Dermis blood vessel endothelial cell (primary cell): ENCODE data around the gene SLC6A3. TPM values are rescaled to one million over a fixed set of nuclear protein-coding genes. Genes with fewer than 3 reads are reported as not detected.
"Not testable (repeated sequence)": the region's sequence is repeated elsewhere in the genome, so short reads cannot be mapped to it uniquely, and the experiment has no call there.

Experiments
- DNase-seq: peaks from one replicate; pipeline ENCODE4 v3.0.0; 2010
- total RNA-seq: library from RNA; depleted of rRNA; stranded (reverse); fragments of >200 nt; gene quantifications from 2 replicates; pipeline ENCODE4 v1.2.3, GENCODE V29; 2014

SLC6A3 gene
- total RNA-seq, 1 donor from 2014 or later, result not detected

DNA sequence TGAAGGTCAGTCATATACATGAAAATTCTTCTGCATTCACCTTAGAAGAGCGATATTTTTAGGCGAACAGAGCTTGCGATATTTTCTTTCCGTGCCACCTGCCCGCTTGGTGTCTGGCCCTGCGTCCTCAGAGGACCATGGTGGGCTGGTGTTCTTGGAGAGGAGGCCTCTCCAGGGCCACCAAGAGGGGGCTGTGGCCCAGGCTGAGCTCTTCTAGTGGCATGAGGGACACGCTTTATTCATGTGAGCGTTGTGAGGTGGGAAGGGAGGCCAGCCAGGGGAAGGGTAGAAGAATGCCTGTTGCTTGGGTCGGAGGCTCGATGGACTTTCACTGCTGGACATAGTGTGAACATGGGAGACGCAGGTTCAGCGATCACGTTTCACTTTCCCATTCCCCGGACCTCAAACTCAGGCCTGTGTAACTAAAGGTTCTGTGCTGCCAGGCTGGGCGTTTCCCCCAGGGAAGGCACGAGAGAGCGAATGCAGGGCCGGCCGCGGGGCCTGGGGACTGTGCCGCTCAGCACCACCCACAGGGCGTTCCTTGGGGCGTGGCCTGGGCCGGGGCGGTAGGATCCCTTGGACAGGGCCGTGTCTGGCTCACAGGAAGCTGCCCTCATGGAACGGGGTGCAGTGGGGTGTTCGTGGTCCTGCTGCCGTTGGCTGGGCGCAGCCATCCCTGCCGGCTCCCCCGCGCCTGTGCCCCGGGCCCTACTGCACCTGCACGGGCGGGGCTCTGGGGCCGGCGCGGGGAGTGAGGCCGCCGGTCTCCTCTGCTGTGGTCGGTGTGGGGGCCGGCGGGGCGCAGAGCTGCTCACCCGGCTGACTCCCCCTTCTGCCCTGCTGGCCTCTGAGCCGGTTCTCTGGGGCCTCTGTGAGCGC, 59.6 kb downstream of the SLC6A3 start:
- DNase-seq, result peak; percentile 52

DNA sequence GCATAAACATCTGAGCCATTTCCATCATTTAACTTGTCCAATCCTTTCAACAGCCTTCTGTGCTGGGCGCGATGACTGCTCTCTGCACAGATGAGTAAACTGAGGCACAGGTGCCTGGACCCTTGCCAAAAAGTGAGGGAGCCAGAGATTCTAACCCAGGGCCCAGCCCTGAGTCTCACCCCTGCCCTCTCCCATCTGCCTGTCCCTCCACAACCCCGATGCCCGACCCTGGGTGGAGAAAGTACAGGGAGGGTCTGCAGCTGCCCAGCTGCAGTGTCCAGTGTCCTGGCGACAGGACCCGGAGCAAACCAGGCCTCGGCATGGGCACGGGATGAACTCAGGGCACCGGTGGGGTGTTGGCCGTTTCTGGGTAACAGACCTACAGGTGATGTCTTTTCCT, 60.7 kb downstream of the SLC6A3 start:
- no peak for DNase-seq

DNA sequence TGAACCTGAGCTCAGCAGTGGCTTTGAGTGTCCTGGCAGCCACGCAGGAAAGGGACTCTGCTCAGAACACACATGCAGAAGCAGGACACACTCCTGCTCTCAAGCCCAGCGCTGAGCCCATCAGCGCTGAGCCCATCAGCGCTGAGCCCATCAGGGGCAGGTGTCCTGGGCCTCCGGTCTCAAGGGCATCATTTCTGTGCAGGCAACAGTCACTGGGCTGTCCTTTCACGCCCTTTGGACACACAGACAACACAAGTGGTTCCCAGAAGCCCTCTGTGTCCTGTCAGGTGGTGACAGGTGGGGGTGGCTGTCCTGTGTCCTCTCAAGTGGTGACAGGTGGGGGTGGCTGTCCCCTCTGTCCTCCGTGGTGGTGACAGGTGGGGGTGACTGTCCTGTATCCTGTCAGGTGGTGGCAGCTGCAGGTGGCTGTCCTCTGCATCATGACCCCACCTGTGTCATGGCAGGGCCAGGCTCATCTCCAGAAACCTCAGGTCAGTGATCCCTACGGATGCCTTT, 61.3 kb downstream of the SLC6A3 start:
- DNase-seq, result no peak

DNA sequence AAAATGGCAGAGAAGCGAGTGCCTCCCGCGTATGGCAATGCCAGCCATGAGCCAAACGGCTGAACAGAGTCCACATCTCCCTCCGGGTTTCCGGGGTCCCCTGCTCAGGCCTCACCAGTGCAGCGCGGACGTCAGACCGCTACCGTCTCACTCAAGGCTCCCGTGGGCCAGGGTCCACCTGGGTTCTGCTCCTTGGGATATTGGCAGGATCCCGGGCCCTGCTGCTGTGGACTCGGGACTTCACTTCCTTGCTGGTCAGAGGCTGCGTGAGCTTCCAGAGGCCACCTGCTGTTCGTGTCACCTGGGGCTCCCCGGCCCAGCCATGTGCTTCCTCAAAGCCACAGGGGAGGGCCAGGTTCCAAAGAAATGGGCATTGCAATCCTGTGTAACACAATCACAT, 61.9 kb downstream of the SLC6A3 start:
- no peak for DNase-seq

DNA sequence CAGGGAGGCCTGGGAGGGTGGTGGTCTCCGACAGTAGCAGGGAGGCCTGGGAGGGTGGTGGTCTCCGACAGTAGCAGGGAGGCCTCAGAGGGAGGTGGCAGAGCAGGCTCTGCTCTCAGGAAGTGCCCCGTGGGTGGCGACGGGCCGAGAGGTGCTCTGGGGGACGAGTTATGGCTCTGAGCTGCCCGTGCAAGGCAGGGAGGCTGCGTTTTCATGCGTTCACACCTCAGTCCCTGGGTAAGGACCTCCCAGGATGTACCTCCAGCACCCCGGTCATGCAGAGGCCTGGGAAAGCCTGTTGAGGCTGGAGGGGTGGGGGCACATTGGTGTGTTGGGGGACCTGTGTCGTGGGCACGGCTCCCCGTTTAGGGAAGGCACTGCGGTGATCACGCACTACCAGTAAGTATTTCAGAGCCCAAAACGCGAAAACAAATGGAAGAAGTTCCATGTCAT, 63.0 kb downstream of the SLC6A3 start:
- no peak for DNase-seq

DNA sequence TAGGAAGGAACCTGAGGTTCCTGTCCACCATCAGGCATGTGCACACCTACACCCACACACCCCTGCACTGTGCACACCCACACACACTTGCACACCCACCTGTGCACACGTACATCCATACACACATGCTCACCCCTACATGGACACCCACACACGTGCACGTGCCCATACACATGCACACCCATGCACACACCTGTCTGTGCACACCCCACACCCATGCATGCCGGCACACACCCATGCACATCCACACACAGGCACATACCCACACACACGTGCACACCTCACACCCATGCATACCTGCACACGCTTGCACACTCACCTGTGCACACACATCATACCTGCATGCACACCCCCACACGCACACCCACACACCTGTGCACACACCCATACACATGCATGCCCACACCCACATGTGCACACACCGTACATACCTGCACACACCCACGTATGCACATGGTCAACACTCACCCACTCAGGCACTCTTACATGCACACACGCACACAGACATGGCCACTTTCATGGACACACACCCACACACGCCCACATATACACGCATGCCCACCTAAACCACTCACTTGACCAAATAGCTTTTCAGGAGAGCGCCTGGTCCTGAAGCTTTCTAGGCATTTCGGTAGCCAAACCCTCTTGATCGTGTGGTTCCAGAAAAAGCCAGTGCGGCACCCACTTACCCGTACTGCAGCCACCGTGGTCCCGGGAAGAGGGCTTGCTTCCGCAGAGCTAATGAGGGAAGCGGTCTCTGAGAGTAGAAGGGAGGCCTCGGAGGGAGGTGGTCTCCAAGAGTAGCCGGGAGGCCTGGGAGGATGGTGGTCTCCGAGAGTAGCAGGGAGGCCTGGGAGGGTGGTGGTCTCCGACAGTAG, 63.6 kb downstream of the SLC6A3 start:
- DNase-seq, result no peak

DNA sequence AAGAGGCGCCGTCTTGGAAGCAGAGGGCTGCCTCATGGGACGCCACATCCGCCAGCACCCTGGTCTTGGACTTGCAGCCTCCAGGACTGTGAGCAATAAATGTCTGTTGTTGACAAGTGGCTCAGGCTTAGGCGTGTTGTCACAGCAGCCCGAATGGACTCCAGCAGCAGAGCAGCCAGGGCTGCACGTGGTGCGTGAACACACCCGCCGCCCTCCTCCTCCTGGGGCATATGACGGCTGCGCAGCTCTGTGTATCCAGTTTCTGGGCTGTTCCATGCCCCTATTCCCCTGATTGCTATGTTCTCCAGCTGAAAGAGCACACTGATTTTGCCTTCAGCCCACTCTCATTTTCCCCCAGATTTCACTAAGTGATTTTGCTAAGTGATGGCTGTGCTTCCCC, 64.3 kb downstream of the SLC6A3 start:
- DNase-seq, result no peak

DNA sequence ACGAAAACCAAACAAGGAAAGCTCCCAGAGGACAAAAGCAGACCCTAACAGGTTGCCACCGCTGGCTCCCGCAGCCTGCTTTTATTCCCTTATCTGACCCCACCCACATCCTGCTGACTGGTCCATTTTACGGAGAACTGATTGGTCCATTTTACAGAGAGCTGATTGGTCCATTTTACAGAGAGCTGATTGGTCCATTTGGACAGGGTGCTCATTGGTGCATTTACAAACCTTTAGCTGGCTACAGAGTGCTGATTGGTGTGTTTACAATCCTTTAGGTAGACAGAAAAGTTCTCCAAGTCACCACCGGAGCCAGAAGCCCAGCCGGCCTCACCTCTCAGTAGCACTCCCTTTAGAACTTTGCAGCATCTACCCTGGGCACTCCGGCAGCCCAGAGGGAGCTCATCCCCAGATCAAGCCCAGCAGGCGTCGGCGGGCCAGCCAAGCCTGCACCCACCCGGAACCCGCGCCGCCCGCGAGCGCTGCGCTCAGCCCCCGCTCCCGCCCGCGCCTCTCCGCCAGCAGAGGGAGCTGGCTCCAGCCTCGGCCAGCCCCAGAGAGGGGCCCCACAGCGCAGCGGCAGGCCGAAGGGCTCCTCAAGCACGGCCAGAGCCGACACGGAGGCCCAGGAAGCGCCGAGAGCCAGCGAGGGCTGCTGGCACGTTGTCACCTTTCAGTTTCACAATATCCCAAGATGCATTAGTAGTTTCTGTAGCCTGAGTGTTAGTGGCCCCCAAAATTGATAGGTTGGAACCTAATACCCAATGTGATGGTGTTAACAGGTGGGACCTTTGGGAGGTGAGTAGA, 65.0 kb downstream of the SLC6A3 start:
- peak; percentile 36 for DNase-seq

DNA sequence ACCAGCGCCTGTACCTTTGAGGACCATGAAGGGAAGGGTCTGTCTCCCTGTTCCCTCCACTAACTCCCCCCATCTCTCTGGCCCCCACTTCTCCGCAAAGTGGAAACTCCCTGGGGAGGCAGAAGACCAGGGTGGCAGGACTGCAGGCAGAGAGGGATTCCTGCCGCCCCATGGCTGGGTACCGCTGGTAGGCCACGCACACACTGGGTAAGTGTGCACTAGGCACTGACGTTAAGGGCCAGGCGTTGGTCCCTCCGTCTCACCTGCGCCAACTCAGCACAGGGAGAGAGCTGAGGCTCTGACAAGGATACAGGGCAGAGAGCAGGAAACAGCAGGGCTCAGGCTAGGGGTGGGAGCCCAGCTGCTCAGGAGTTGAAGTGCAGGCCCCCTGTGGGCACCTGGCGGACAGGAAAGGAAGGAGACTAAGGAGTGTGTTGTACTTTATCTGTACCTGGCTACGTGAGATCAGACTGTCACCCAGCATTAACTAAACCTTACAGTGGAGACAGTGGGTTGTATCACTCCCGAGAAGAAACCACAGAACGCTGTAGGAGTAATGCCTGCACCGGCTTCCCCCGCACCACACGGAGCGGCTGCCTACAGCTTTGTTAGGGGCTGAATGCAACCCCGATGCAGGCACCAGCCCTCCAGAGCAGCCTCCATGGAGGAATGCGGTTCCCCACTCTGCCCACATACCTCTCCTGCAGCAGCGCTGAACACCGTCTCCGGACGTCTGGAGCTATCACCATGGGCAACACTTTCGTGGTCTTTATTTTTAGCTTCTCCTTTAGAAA, 66.2 kb downstream of the SLC6A3 start:
- no peak for DNase-seq

DNA sequence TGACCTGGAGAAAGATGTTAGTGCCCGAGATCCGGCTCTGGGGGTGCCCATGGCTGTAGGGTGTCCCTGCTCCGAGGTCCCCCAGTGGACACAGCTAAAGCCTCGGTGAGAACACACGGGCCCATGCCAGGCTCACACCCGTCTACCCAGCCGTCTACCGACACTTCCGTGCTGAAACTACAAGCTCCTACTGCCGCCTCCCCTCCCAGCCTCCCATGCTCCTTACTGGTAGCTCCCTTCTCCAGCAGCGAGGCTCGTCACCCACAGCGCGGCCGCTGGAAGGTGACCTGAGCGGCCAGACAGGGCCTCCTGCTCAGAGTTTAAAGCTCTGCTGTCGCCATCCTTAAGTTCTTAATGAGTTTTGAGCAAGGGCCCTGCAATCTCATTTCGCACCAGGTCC, 67.1 kb downstream of the SLC6A3 start:
- DNase-seq, result no peak

DNA sequence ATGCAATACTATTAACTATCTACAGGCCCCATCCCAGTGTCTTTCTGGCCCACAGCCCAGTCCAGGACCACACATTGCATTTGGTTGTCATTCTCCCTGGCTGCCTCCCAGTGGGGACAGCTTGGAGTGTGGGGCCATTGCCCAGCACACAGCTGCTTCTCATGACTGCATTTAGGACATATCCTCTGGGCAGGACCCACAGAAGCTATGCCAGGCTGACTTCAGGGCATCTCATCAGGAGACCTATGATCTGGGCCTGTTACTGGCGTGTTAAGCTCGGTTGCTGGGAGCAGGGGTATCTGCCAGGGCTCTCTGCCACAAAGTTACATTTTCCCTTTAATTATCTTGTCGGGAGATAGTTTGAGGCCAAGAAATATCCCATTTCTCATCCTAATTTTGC, 68.3 kb downstream of the SLC6A3 start:
- no peak for DNase-seq

DNA sequence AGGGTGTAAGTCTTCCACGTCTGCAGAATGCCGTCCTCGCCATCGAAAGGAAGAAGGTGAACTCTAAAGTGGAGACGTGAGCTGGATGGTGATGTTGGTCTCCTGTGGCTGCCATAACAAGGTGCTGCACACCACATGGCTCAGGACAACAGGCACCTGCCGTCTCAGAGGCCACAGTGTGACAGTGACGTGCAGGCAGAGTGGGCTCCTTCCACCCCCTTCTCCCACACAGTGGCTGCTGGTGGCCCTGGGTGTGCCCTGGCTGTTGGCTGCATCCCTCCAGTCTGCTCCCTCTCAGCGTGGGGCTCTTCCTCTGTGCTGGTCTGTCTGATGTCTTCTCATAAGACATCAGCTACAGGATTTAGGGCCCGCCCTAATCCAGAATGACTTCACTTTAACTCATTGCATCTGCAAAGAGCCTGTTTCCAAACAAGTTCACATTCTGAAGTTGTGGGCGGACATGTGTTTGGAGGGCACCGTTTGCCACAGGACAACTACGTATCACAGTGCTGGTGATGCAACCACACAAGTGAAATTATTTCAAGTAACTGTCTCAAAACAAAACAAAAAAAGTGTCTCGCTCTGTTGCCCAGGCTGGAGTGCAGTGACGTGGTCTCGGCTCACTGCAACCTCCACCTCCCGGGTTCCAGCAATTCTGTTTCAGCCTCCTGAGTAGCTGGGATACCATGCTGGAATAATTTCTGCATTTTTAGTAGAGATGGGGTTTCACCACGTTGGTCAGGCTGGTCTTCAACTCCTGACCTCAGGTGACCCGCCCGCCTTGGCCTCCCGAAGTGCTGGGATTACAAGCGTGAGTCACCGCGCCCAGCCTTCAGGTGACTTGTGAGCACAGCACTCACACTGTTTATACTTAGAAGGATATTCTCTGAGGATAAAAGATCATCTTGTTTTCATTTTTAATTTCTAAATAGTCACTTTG, 69.1 kb downstream of the SLC6A3 start:
- no peak for DNase-seq

DNA sequence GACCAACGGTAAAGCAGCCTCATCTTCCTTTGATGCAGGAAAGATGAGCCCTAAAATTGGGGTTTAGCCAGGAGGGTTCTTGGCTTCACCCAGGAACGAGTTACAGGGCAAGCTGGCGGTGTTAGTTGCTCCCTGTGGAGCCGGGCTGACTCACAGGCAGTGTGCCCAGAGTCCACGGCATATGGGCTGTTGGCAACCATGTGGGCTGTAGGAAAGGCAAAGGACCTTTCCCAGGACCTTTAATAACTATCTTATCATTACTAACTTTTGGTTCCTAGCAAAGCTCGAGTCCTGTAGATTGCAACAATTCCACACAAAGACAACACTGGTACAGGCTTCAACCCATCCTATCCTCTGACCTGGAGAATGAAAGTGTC, 70.6 kb downstream of the SLC6A3 start:
- no peak for DNase-seq

DNA sequence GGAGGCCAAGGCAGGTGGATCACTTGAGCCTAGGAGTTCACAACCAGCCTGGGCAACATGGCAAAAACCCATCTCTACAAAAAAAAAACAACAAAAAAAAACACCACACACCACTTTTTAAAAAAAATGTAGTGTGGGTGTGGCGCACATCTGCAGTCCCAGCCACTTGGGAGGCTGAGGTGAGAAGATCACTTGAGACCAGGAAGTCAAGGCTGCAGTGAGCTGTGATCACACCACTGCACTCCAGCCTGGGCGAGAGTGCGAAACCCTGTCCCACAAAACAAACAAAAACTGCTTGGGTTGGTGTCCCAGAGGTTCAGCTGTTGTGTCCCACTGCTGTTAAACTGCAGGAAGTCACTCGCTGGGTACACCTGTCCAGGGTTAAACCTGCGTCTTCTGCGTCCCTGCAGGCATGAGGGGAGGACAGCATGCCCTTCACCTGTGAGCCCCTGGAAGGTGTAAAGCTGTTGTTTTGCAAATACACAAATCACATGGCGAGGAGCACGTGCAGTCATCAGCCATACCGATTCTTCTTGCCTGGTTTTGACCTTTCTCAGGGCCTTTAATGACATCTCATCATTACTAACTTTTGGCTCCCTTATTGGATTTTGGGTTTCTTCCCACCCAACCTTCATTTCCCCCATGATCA, 71.1 kb downstream of the SLC6A3 start:
- DNase-seq, result no peak

DNA sequence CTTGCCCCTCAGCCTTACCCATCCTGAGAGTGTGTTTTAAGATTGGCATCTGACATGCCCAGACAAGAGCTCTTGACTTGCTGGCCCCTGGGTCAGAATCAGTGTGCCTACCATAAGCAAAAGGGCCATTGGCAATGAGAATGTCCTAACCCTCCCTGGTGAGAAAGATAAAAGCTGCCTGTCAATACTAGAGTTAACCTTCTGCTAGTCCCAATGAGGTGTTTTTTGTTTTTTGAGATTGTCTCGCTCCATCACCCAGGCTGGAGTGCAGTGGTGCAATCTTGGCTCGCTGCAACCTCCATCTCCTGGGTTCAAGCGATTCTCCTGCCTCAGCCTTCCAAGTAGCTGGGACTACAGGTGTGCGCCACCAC, 73.3 kb downstream of the SLC6A3 start:
- not testable (repeated sequence) for DNase-seq

DNA sequence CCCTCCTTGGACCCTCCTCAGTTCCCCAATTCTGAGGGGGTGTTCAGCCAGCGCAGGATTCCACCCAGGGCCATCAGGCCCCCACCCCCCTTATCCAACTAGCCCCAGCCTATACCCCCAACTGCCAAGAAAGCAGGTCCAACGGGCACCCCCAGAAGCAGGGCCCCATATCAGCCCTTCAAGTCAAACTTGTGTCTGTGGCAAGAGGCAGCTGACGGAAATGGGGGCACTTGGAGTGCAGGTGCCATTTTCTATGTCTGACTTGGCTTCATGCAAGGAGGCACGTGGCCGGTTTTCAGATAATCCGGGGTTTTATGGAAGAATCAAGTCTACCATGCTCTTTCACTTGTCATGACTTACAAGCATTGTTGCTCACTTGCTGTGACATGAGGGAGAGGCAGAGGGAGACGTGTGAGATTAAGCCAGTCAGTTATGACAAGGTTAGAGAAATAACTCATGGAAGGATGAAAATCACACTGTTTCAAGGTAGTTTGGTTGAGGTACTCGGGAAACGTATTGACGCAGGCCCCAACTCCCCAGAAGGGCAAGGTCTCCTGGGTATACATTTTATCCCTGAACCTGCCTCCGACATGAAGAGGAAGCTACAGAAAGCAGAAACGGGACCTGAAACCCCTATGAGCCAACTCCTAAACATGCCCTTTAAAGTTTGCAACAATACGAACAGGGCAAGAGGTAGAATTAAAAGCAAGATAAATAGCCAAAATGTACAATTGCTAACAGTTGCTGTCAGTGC, 73.8 kb downstream of the SLC6A3 start:
- DNase-seq, result no peak

DNA sequence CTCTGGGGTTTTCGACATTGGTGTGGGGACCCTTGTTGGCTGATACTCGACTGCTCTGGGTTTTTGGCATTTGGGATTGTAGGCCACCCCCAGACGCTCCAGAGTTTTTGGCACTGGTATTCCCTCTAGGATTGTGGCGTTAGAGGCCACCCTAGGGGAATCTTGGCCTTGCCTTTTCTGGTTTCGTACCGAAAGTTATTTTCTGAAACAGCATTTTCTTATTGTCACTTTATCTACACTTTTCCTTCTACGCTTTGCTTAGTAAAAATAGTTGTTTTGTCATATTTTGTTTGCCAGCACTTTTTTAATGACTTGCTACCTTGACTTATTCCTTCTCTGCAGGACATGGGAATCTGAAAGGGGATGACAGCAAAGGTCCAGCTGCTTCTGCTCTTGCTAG, 75.2 kb downstream of the SLC6A3 start:
- no peak for DNase-seq

DNA sequence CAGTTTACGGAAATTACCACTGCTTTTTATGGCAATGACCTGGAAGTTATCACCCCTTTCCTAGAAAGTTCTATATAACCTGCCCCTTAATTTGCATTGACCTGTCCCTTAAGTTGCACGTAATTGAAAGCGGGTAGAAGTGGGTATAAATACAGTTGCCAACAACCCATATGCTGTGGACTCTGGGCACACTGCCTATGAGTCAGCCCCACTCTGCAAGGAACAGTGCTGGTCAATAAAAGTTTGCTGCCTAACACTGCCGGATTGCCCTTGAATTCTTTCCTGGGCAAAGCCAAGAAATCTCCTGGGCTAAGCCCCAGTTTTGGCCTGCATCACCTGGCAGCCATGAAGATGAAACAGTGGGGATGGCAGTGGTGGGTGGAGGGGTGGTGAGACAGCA, 76.5 kb downstream of the SLC6A3 start:
- no peak for DNase-seq

DNA sequence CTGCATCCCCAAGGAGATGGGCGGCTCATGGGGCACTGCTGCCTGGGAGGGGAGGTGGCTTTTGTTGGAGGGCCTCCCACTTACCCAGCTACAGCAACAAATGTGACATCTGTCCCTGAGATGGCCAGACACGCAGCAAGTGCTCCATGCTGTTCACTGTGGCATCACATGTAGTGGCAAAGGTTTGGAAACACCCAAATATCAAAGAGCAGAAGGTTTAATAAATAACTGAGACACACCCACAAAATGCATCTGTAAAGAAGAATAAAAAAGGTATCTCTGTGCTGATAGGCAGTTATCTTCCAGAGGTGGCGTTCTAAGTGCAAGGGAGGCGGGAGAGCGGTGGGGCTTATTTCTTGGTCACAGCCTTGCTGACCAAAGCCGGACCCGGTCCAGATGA, 77.0 kb downstream of the SLC6A3 start:
- DNase-seq, result no peak
